ENCODE measurements around the gene PCYT2. TPM values are rescaled to one million over a fixed set of nuclear protein-coding genes. Genes with fewer than 3 reads are reported as not detected.

PCYT2 gene
- total RNA-seq, 6 experiments from 2014 or later: 63.5 to 103 (median 89.3) TPM

- ATAC-seq: no peak
Measured at GRCh38 chr17:81908793-81909192, 2.4 kb downstream of the PCYT2 start.

GRCh38 chr17:81907219-81908145 lies 3.7 kb downstream of the PCYT2 start:
- intact Hi-C loops (cut with DNase I): no loop called here
- peak in 1 of 3 donors; percentile 56 for DNase-seq
- TF ChIP-seq POLR2A (IDR thresholded peaks at IDR 0.05) (no peak), CTCF (IDR thresholded peaks at IDR 0.05) (no peak)

More at GRCh38 chr17:81908793-81909192, 2.4 kb downstream of the PCYT2 start:
- H3K4me3 ChIP-seq: no peak overlapping the region
- no peak overlapping the region for H3K27ac ChIP-seq
- peaks cover 0 to 70% (median 25%) of the 10 kb centered on the region in 4 donors for H3K36me3 ChIP-seq
- no peaks in the 10 kb centered on the region for H3K9me3 ChIP-seq
- whole genome bisulfite sequencing (ENCODE audit: insufficient coverage, low coverage, low lambda C conversion rate, missing lambda C conversion rate): no CpG with 5 or more reads among the region's 11 CpGs
- no peaks in the 10 kb centered on the region for H3K27me3 ChIP-seq
- no peak for DNase-seq
- no peak for TF ChIP-seq CTCF (IDR thresholded peaks at IDR 0.05)
- TF ChIP-seq POLR2A (IDR thresholded peaks at IDR 0.05): no peak
- peaks cover 0 to 31% (median 6%) of the 10 kb centered on the region in 4 donors for H3K4me1 ChIP-seq
- intact Hi-C loops (cut with DNase I): no loop called here

GRCh38 chr17:81906476-81907218 lies 4.6 kb downstream of the PCYT2 start:
- H3K9me3 ChIP-seq: no peaks in the 10 kb centered on the region
- no peak overlapping the region for H3K4me3 ChIP-seq
- intact Hi-C loops (cut with DNase I): no loop called here
- no peak for ATAC-seq
- peaks cover 0 to 39% (median 8%) of the 10 kb centered on the region in 4 donors for H3K4me1 ChIP-seq
- TF ChIP-seq POLR2A (IDR thresholded peaks at IDR 0.05): no peak
- TF ChIP-seq CTCF (IDR thresholded peaks at IDR 0.05): no peak
- H3K27me3 ChIP-seq: no peaks in the 10 kb centered on the region
- peak in 1 of 3 donors; percentile 47 for DNase-seq
- WGBS (ENCODE audit: insufficient coverage, low coverage, low lambda C conversion rate, missing lambda C conversion rate): no CpG with 5 or more reads among the region's 15 CpGs
- H3K36me3 ChIP-seq: peaks cover 0 to 55% (median 21%) of the 10 kb centered on the region in 4 donors
- no peak overlapping the region for H3K27ac ChIP-seq

More at GRCh38 chr17:81907219-81908145, 3.7 kb downstream of the PCYT2 start:
- Histone ChIP-seq H3K27ac (no peak overlapping the region), H3K27me3 (no peaks in the 10 kb centered on the region), H3K36me3 (peaks cover 0 to 61% (median 21%) of the 10 kb centered on the region in 4 donors), H3K9me3 (no peaks in the 10 kb centered on the region), H3K4me1 (peaks cover 0 to 39% (median 9%) of the 10 kb centered on the region in 4 donors), H3K4me3 (no peak overlapping the region)
- no peak for ATAC-seq
- no CpG with 5 or more reads among the region's 26 CpGs for WGBS (ENCODE audit: insufficient coverage, low coverage, low lambda C conversion rate, missing lambda C conversion rate)

GRCh38 chr17:81905993-81906392 lies 5.2 kb downstream of the PCYT2 start:
- ATAC-seq (no peak), DNase-seq (peak in 1 of 3 donors; percentile 50)
- intact Hi-C loops (cut with DNase I): no loop called here
- Histone ChIP-seq H3K36me3 (peaks cover 0 to 55% (median 21%) of the 10 kb centered on the region in 4 donors), H3K9me3 (no peaks in the 10 kb centered on the region), H3K4me1 (peaks cover 0 to 44% (median 8%) of the 10 kb centered on the region in 4 donors), H3K27ac (no peak overlapping the region), H3K27me3 (no peaks in the 10 kb centered on the region), H3K4me3 (no peak overlapping the region)
- WGBS (ENCODE audit: insufficient coverage, low coverage, low lambda C conversion rate, missing lambda C conversion rate): no CpG with 5 or more reads among the region's 10 CpGs
- no peak for TF ChIP-seq CTCF (IDR thresholded peaks at IDR 0.05)
- no peak for TF ChIP-seq POLR2A (IDR thresholded peaks at IDR 0.05)

Data from right lobe of liver (tissue), 6 donors.